GM19099 (cell line): Measurements from ENCODE around the gene CLMN.

Experiments
- POLR2A ChIP-seq: IDR thresholded peaks from 3 replicates; pipeline ENCODE4 v1.6.1; 2011; ENCODE audit warnings: low read depth; ENCODE audit not compliant: insufficient read length; ENCODE audit errors: extremely low read depth

Gene CLMN

GRCh38 chr14:95190857-95191256 is 128.9 kb downstream of the CLMN start:
- TF ChIP-seq POLR2A = no peak

GRCh38 chr14:95190346-95190840 is 129.3 kb downstream of the CLMN start:
- TF ChIP-seq POLR2A = no peak

- TF ChIP-seq POLR2A = no peak
These were observed 130.2 kb downstream of the CLMN start for GRCh38 chr14:95189367-95190132.

GRCh38 chr14:95188380-95188779 is 131.3 kb downstream of the CLMN start:
- no peak for TF ChIP-seq POLR2A

DNA sequence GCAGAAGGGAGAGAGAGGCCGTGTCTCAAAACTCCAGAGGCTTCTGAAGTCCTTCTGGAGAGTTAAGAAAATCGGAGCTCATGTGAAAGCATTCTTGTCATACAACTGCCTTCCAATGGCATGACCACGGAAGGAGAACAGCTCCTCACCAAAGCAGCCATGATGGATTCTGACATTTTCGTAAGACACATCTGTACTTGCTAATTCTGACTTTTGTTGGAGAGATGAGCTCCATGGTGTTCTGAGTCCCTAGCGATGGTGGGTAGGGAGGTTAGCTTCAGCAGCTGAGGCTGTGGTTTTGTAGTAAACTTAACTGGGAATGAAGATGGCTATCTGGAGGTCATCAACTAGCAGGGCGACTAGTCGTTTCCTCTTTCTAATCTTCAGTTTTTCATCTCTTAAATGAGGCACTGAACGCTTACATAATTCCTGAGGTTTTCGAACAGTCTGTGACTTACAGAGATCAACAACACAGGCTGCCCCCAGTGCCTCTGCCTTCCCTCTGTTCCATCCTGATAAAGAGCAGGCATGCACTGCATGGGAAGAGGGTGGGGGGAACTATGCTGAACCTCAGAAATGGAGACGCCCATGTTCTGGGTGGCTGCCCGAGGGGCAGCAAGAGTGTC is 133.8 kb downstream of the CLMN start:
- no peak for TF ChIP-seq POLR2A

DNA sequence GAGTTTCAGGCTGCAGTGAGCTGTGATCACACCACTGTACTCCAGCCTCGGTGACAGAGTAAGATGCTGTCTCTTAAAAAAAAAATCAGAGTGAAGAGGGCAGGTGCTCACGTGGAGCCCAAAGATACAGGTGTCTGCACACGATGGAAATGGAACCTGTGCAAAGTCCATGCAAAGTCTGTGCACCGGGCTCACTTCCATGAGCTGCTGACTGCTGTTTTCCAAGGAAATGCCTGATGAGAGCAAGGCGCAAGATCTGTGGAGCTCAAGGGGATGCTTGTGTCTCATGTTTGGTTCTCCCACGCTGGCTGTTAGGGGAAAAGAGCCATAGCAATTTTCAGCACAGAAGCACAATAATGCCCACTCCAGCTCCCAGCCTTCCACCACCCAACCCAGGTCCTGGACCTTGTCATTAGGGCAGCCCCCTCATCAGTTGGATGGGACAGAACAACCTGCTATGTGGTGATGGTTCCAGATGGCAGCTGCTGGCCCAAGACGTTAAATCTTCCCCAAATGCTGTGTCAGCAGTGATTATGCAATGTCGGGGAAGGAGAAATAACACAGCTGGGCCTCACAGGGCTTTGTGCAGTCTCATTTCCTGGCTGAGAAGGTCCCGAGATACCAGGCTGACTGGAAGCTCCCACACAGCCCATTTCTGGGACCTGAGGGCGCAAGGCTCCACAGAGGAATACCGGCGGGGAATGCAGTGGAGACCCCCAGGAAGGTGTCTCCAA is 134.5 kb downstream of the CLMN start:
- no peak for TF ChIP-seq POLR2A

- no peak for TF ChIP-seq POLR2A
These were observed 135.3 kb downstream of the CLMN start for GRCh38 chr14:95184413-95184790.

GRCh38 chr14:95183532-95184412 is 135.9 kb downstream of the CLMN start:
- no peak for TF ChIP-seq POLR2A

DNA sequence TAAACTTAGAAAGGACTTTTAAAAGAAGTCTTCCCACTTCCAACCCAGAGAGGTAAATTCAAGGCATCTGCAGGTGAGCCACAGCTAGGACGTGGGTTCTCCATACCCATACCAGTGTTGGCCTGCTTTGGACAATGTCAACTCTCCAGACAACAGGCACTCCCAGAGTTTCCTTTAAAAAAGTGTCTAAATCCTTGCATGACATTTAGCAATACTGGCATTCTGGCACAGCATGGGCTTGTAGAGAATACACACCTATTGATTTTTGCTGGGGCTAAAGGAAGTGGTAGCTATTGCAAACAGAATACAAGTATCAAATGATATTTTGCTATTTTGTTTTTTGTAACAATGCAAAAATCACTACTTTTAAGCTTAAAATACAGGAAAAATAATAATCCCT is 136.6 kb downstream of the CLMN start:
- TF ChIP-seq POLR2A = no peak

GRCh38 chr14:95182379-95182778 is 137.3 kb downstream of the CLMN start:
- no peak for TF ChIP-seq POLR2A

- no peak for TF ChIP-seq POLR2A
These were observed 138.6 kb downstream of the CLMN start for GRCh38 chr14:95180966-95181741.

DNA sequence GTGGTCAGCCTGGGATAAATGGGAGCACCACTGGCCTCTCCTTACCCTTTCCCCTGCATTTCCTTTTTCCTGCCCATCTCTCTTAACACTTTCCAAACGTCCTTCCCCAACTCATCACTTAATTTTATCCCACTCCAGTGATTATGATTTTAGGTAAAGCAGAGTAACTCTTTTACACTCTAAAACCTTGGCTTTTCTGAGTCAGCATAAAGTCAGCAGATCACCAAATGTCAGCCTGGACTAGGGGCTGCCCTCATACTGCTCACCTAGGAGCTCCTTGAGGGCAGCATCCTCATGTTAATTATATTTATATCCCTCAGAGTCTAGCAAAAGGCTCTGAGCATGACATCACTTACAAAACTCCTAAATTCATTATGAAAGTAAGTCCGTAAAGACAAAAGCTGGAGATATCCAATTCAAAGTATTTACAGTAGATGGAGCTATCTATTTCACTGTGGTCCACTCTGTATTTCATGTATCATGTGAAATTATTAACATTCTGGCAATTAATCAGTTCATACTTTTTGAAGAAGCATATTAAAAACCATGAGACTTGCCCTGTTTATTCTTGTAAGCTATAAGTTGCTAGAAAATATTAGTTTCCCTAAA is 145.4 kb downstream of the CLMN start:
- TF ChIP-seq POLR2A = no peak

GRCh38 chr14:95173518-95173917 is 146.2 kb downstream of the CLMN start:
- TF ChIP-seq POLR2A = no peak

- no peak for TF ChIP-seq POLR2A
These were observed 152.5 kb downstream of the CLMN start for GRCh38 chr14:95167177-95167576.
